GM12878 (cell line): Measurements from ENCODE around the gene RPL22L1. TPM values are rescaled to one million over a fixed set of nuclear protein-coding genes. Genes with fewer than 3 reads are reported as not detected.

Experiments used
- ATAC-seq: fragments of 200-7000 bp; cut with Tn5 transposase; 3 replicates; pipeline ENCODE4 v1.9.1; 2020; ENCODE audit warnings: mild to moderate bottlenecking, moderate library complexity
- BruUV-seq: library from RNA; stranded (reverse); fragments of 400-500 nt; replicated peaks from 2 replicates; lab custom pipeline; 2021; lab: Mats Ljungman, UMichigan
- CTCF ChIA-PET: fragments of 300-600 bp; sonication (Branson Sonifier 250); formaldehyde crosslinking; extraction: SDS; loops from one replicate; lab custom pipeline; 2021; ENCODE audit warnings: inconsistent platforms; lab: Yijun Ruan, JAX
- POLR2A ChIA-PET: fragments of 350-600 bp; formaldehyde crosslinking; extraction: SDS; loops from one replicate; lab custom pipeline; 2021; ENCODE audit warnings: inconsistent platforms; lab: Charles Lee
- RAD21 ChIA-PET: fragments of 300-600 bp; sonication (Branson Sonifier 250); formaldehyde crosslinking; loops from one replicate; lab custom pipeline; 2023; ENCODE audit warnings: antibody characterized with exemption; ENCODE audit not compliant: unreplicated experiment; lab: Charles Lee
- SMC1A ChIA-PET: fragments of 300-600 bp; sonication (Branson Sonifier 250); formaldehyde crosslinking; loops from one replicate; lab custom pipeline; 2023; ENCODE audit not compliant: unreplicated experiment, uncharacterized antibody; lab: Charles Lee
- DNase-seq: peaks from one replicate; pipeline ENCODE4 v3.0.0-alpha.2; 2011; ENCODE audit warnings: low read depth, low spot score
- FAIRE-seq: peaks from 3 replicates; lab custom pipeline; 2011; peaks lifted over from hg19 to GRCh38; lab: Jason Lieb, UNC
- H2AFZ ChIP-seq: 2 replicates; pipeline ENCODE4 v1.6.0; 2011; ENCODE audit warnings: low read depth, low read length, control low read depth; ENCODE audit not compliant: control insufficient read depth
- H3K27ac ChIP-seq: 2 replicates; pipeline ENCODE4 v1.5.1; 2011; ENCODE audit warnings: control low read depth; ENCODE audit not compliant: control insufficient read depth, insufficient read depth
- H3K27me3 ChIP-seq, 2 experiments: replicated peaks in 1 of 2; 2 replicates each; pipeline versions ENCODE4 v1.6.0 to v1.6.1; 2011; ENCODE audit warnings: low read length in 1 of 2; ENCODE audit not compliant: control insufficient read depth in 2 of 2, insufficient read depth in 2 of 2
- H3K36me3 ChIP-seq, 2 experiments: 2 replicates each; pipeline ENCODE4 v1.5.1; 2011; ENCODE audit warnings: low read length in 1 of 2; ENCODE audit not compliant: control insufficient read depth in 2 of 2, insufficient read depth in 2 of 2
- H3K4me1 ChIP-seq: 2 replicates; pipeline ENCODE4 v1.6.1; 2011; ENCODE audit warnings: mild to moderate bottlenecking, low read length, moderate library complexity, mixed read lengths; ENCODE audit not compliant: control insufficient read depth, insufficient read depth
- H3K4me2 ChIP-seq: 2 replicates; pipeline ENCODE4 v1.6.0; 2011; ENCODE audit warnings: control low read depth; ENCODE audit not compliant: control insufficient read depth, insufficient read depth
- H3K4me3 ChIP-seq: fragments of 200-600 bp; sonication (generic); 2 replicates; pipeline ENCODE4 v1.5.1; 2016
- H3K79me2 ChIP-seq: 2 replicates; pipeline ENCODE4 v1.6.0; 2011; ENCODE audit warnings: low read length; ENCODE audit not compliant: control insufficient read depth, insufficient read depth
- H3K9ac ChIP-seq: 2 replicates; pipeline ENCODE4 v1.8.0; 2011; ENCODE audit warnings: low read length, control low read depth, mixed read lengths; ENCODE audit not compliant: control insufficient read depth, insufficient read depth
- H3K9me3 ChIP-seq: replicated peaks from 3 replicates; pipeline ENCODE4 v1.5.1; 2011; ENCODE audit warnings: mild to moderate bottlenecking, low read length; ENCODE audit not compliant: control insufficient read depth, insufficient read depth
- H4K20me1 ChIP-seq: 2 replicates; pipeline ENCODE4 v1.6.0; 2011; ENCODE audit not compliant: control insufficient read depth, insufficient read depth
- EED ChIP-seq: sonication (generic); IDR thresholded peaks from 2 replicates; pipeline ENCODE4 v1.6.1; 2016; ENCODE audit warnings: antibody characterized with exemption, low read depth
- EGR1 ChIP-seq, 2 experiments: IDR thresholded peaks; 1 replicate in 1 of 2; 2 replicates in 1 of 2; pipeline ENCODE4 v1.6.1; 2011 to 2012; ENCODE audit warnings: low read depth in 2 of 2, low read length in 2 of 2, borderline replicate concordance in 1 of 2, mild to moderate bottlenecking in 1 of 2, moderate library complexity in 1 of 2
- EZH2 ChIP-seq: IDR thresholded peaks from 2 replicates; pipeline ENCODE4 v1.6.1; 2012; ENCODE audit warnings: low read depth, mild to moderate bottlenecking, control low read depth, inconsistent platforms, low read length, borderline replicate concordance; ENCODE audit not compliant: control insufficient read depth
- HCFC1 ChIP-seq: fragments of 150-350 bp; IDR thresholded peaks from 2 replicates; pipeline ENCODE4 v1.6.1; 2014; ENCODE audit warnings: low read length
- ZZZ3 ChIP-seq: IDR thresholded peaks from 2 replicates; pipeline ENCODE4 v1.6.1; 2011; ENCODE audit warnings: low read depth; ENCODE audit not compliant: control insufficient read depth, insufficient read length
- WGBS: methylation state at CpG from one replicate; pipeline ENCODE4 v1.1.6; 2016; ENCODE audit warnings: low lambda C conversion rate; ENCODE audit not compliant: insufficient replicate concordance, insufficient coverage; ENCODE audit errors: missing lambda C conversion rate; 5-methylcytosine and 5-hydroxymethylcytosine counted together
- in situ Hi-C: fragments of 300-500 bp; cut with MboI; formaldehyde crosslinking; loops from 9 replicates; pipeline ENCODE4 v1.14.3; 2018; ENCODE audit warnings: mixed read lengths
- intact Hi-C: fragments of 100-400 bp; cut with micrococcal nuclease; formaldehyde crosslinking; loops from one replicate; pipeline ENCODE4 v1.14.2; 2022; ENCODE audit not compliant: unreplicated experiment
- polyA plus RNA-seq, 11 experiments: library from polyadenylated mRNA; depleted of rRNA in 4 of 11; unstranded in 6 of 11; stranded (reverse) in 5 of 11; fragments of >200 nt; fragmentation: Nextera tagmentation in 4 of 11; fragmentation: Illumina TruSeq in 1 of 11; extraction: Ambion mirVana in 4 of 11; extraction: Trizol in 1 of 11; gene quantifications; 1 replicate in 1 of 11; 2 replicates in 10 of 11; pipeline versions ENCODE4 v1.2.1 to v1.2.3, GENCODE V29; 2011 to 2016; ENCODE audit warnings: inconsistent platforms in 2 of 11, missing spikeins in 2 of 11, low read depth in 1 of 11
- total RNA-seq, 4 experiments: library from RNA; depleted of rRNA in 3 of 4; stranded (reverse); fragments of >200 nt in 3 of 4; fragmentation: Illumina TruSeq in 1 of 4; extraction: Trizol in 1 of 4; gene quantifications; 2 replicates each; pipeline versions ENCODE4 v1.2.1 to v1.2.3, GENCODE V29; 2013 to 2021
- TF ChIP-seq, protein P1 (sequence below): IDR thresholded peaks from 2 replicates; pipeline ENCODE4 v1.6.1; 2011; ENCODE audit warnings: mild to moderate bottlenecking, low read depth, low read length, moderate library complexity; ENCODE audit not compliant: insufficient replicate concordance

RPL22L1 gene
- total and polyA plus RNA-seq, 10 of the 15 experiments (the other 5 are each of a cell fraction or from before 2014, with no cell fraction given) = 203 to 803 (median 422) TPM

DNA sequence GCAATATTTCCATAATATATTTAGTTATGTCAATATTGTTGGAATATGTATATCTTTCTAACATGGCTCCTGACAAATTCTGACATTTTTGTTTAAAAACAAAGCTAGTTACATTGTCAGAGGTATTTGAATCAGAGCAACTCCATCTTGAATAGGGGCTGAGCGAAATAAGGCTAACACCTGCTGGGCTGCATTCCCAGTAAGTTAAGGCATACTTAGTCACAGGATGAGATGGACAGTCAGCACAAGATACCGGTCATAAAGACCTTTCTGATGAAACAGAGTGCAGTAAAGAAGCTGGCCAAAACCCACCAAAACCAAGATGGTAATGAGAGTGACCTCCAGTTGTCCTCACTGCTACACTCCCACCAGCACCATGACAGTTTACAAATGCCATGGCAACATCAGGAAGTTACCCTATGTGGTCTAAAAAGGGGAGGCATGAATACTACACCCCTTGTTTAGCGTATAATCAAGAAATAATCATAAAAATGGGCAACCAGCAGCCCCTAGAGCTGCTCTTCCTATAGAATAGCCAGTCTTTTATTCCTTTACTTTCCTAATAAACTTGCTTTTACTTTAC is 30.4 kb downstream of the RPL22L1 start (continued):
- TF ChIP-seq EGR1 (IDR thresholded peaks at IDR 0.05; ENCODE audit: borderline replicate concordance in 1 of 2, low read depth in 2 of 2, low read length in 2 of 2) = no peak
- no peak for TF ChIP-seq HCFC1

- H3K9me3 ChIP-seq = no peaks in the 10 kb centered on the region
- intact Hi-C loops (no loop called here), in situ Hi-C loops (no loop called here)
- DNase-seq (no peak), FAIRE-seq (no peak), ATAC-seq (no peak)
- H3K4me1 ChIP-seq = no peaks in the 10 kb centered on the region
- peaks cover 0 to 7% of the 10 kb centered on the region in 2 experiments; a peak in 2 of 4 replicates for H3K27me3 ChIP-seq
- no peak overlapping the region for H3K27ac ChIP-seq
- no peaks in the 10 kb centered on the region for H3K36me3 ChIP-seq
- ChIA-PET CTCF (interaction anchor here (1.5 kb wide), 1 partner anchor 12 kb away, joined by 3 read pairs; no protein-coding TSS in a partner anchor), POLR2A (no interaction called here), SMC1A (no interaction called here), RAD21 (no interaction called here)
- no peak overlapping the region for H3K4me2 ChIP-seq
- H2AFZ ChIP-seq = no peak overlapping the region
- no peaks in the 10 kb centered on the region for H4K20me1 ChIP-seq
- TF ChIP-seq ZZZ3 = no peak
- TF ChIP-seq, protein P1, sequence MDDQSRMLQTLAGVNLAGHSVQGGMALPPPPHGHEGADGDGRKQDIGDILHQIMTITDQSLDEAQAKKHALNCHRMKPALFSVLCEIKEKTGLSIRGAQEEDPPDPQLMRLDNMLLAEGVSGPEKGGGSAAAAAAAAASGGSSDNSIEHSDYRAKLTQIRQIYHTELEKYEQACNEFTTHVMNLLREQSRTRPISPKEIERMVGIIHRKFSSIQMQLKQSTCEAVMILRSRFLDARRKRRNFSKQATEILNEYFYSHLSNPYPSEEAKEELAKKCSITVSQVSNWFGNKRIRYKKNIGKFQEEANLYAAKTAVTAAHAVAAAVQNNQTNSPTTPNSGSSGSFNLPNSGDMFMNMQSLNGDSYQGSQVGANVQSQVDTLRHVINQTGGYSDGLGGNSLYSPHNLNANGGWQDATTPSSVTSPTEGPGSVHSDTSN = no peak
- no peak for TF ChIP-seq EED
- TF ChIP-seq EZH2 = no peak
- no peak overlapping the region for H3K9ac ChIP-seq
- 44% methylated on average over 3 of the region's 4 CpGs for WGBS
- BruUV-seq = no TSS peak
- no peak overlapping the region for H3K4me3 ChIP-seq
- H3K79me2 ChIP-seq = no peaks in the 10 kb centered on the region
Observed at GRCh38 chr3:170836491-170836890, 33.5 kb downstream of the RPL22L1 start.
